Tibial nerve (tissue), 3 donors: ENCODE results near the gene DPEP2.

ENCODE experiments used
- POLR2A ChIP-seq, 2 donors: fragments of 450-650 bp; IDR thresholded peaks; one replicate each; pipeline ENCODE4 v1.6.1; 2017; ENCODE audit warnings: antibody characterized with exemption in 2 of 2, mild to moderate bottlenecking in 2 of 2, moderate library complexity in 2 of 2
- TF ChIP-seq, protein P1 (sequence below), 5 experiments: fragments of 200-600 bp in 3 of 5; fragments of 450-650 bp in 2 of 5; sonication (generic) in 3 of 5; IDR thresholded peaks; one replicate each; pipeline ENCODE4 v1.5.1; 2016 to 2019; ENCODE audit warnings: antibody characterized with exemption in 5 of 5, mild to moderate bottlenecking in 3 of 5, moderate library complexity in 2 of 5

DNA sequence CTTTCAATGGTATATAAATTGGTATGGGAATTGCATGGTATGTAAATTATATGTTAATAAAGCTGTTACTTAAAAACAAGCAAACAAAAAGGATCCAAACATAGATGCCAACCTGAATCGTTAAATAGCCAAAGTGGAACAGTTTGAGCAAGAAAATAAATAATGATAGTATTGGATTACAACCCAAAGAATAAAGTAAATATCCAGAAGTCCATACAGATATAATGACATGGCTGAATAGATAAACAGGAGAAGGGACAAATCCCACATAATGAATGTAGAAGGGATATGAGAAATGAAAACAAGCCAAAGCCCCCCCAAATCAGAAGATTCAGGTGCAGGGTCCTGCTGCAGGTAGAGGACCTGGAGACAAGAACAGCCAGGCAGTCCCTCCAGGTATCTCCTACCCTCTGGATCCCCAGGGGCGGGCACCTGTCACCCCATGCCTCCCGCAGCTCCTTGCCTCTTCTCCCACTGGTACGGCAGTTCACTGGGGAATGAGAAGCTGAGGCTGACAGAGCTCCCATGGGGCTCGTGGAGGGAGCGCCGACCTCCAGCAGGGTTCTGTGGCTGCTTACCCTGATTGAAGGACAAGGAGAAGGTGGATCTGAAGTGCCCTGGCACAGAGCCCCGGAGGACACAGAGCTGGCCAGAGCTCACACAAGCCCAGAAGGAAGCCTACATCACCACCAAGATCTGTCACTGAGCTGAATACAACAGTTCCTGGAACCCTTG, 45.5 kb downstream of the DPEP2 start:
- TF ChIP-seq, protein P1, sequence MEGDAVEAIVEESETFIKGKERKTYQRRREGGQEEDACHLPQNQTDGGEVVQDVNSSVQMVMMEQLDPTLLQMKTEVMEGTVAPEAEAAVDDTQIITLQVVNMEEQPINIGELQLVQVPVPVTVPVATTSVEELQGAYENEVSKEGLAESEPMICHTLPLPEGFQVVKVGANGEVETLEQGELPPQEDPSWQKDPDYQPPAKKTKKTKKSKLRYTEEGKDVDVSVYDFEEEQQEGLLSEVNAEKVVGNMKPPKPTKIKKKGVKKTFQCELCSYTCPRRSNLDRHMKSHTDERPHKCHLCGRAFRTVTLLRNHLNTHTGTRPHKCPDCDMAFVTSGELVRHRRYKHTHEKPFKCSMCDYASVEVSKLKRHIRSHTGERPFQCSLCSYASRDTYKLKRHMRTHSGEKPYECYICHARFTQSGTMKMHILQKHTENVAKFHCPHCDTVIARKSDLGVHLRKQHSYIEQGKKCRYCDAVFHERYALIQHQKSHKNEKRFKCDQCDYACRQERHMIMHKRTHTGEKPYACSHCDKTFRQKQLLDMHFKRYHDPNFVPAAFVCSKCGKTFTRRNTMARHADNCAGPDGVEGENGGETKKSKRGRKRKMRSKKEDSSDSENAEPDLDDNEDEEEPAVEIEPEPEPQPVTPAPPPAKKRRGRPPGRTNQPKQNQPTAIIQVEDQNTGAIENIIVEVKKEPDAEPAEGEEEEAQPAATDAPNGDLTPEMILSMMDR (IDR thresholded peaks at IDR 0.05) = no peak
- no peak for TF ChIP-seq POLR2A (IDR thresholded peaks at IDR 0.05)
